ENCODE measurements around the gene EML2. TPM values are rescaled to one million over a fixed set of nuclear protein-coding genes. Genes with fewer than 3 reads are reported as not detected.

EML2 gene
- total and polyA plus RNA-seq, 10 of the 15 experiments (the other 5 are each of a cell fraction or from before 2014, with no cell fraction given) = 1.6 to 64.0 (median 27.5) TPM

- TF ChIP-seq PKNOX1 (IDR thresholded peaks at IDR 0.05) = no peak
- no peak for TF ChIP-seq MEF2B (IDR thresholded peaks at IDR 0.05; ENCODE audit: partially characterized antibody, poor library complexity, severe bottlenecking)
- no peak for TF ChIP-seq FOS (IDR thresholded peaks at IDR 0.05; ENCODE audit: borderline replicate concordance, extremely low read depth, insufficient read length)
- no peak for TF ChIP-seq RELA (IDR thresholded peaks at IDR 0.05; ENCODE audit: borderline replicate concordance, partially characterized antibody)
- no peak for TF ChIP-seq IRF5 (IDR thresholded peaks at IDR 0.05; ENCODE audit: borderline replicate concordance)
- no peak for TF ChIP-seq MAX (IDR thresholded peaks at IDR 0.05; ENCODE audit: low read depth, low read length)
- TF ChIP-seq TBL1XR1 (IDR thresholded peaks at IDR 0.05; ENCODE audit: low read depth, low read length) = no peak
- no peak for TF ChIP-seq WRNIP1 (IDR thresholded peaks at IDR 0.05; ENCODE audit: borderline replicate concordance, low read depth, low read length)
Measured at GRCh38 chr19:45653634-45654033, 14.4 kb upstream of the EML2 start (continued).

GRCh38 chr19:45650722-45651121, 11.5 kb upstream of the EML2 start:
- Histone ChIP-seq H4K20me1 (ENCODE audit: control insufficient read depth, insufficient read depth) (no peaks in the 10 kb centered on the region), H3K9ac (ENCODE audit: control insufficient read depth, insufficient read depth, low read length) (no peak overlapping the region), H3K9me3 (replicated peaks; ENCODE audit: control insufficient read depth, insufficient read depth, low read length) (no peaks in the 10 kb centered on the region), H3K4me3 (no peak overlapping the region), H3K27ac (ENCODE audit: control insufficient read depth, insufficient read depth) (no peak overlapping the region), H3K4me2 (ENCODE audit: control insufficient read depth, insufficient read depth) (no peak overlapping the region), H2AFZ (ENCODE audit: control insufficient read depth, low read depth, low read length) (no peak overlapping the region), H3K79me2 (ENCODE audit: control insufficient read depth, insufficient read depth, low read length) (no peaks in the 10 kb centered on the region), H3K4me1 (ENCODE audit: control insufficient read depth, insufficient read depth, low read length) (0 out of 2 replicates have a peak, but pooled peaks cover 7% of the 10 kb centered on the region), H3K36me3 (ENCODE audit: control insufficient read depth in 2 of 2, insufficient read depth in 2 of 2, low read length in 1 of 2) (no peaks in the 10 kb centered on the region), H3K27me3 (replicated peaks in 1 of 2; ENCODE audit: control insufficient read depth in 2 of 2, insufficient read depth in 2 of 2, low read length in 1 of 2) (no peaks in the 10 kb centered on the region)
- ChIA-PET SMC1A (ENCODE audit: uncharacterized antibody, unreplicated experiment) (interaction anchor here (1.1 kb wide), 1 partner anchor 43 kb away, joined by 3 read pairs; no protein-coding TSS in a partner anchor), POLR2A (interaction anchor here (0.6 kb wide), 1 partner anchor 124 kb away, joined by 4 read pairs; no protein-coding TSS in a partner anchor), CTCF (interaction anchor here (1.0 to 1.2 kb wide), 3 partner anchors 9 to 165 kb away, joined by 3 read pairs; no protein-coding TSS in a partner anchor), RAD21 (ENCODE audit: unreplicated experiment) (interaction anchor here (1.4 kb wide), 1 partner anchor 17 kb away, joined by 4 read pairs; the partner anchor contains the start of gene GIPR)
- BruUV-seq (replicated peaks) = no TSS peak
- no peak for TF ChIP-seq NBN (IDR thresholded peaks at IDR 0.05)
- DNase-seq (ENCODE audit: low read depth, low spot score) (no peak), ATAC-seq (no peak), FAIRE-seq (no peak)
- 6% methylated on average over 3 of the region's 3 CpGs for WGBS (ENCODE audit: insufficient coverage, insufficient replicate concordance, low lambda C conversion rate, missing lambda C conversion rate)
- in situ Hi-C loops (cut with MboI) = no loop called here
- intact Hi-C loops (cut with micrococcal nuclease; ENCODE audit: unreplicated experiment) = no loop called here

Measured in GM12878 (cell line).